Measurements from ENCODE around the gene PAK3.

Gene PAK3

GRCh38 chrX:111265486-111265885 is 169.5 kb downstream of the PAK3 start:
- DNase-seq, result no peak

GRCh38 chrX:111268506-111268905 is 172.5 kb downstream of the PAK3 start:
- no peak for DNase-seq

GRCh38 chrX:111270339-111270738 is 174.3 kb downstream of the PAK3 start, which contains the start of gene CAPN6:
Gene CAPN6, minus strand, starts transcription at chrX:111270483. Its CDS starts 6,547 bp downstream, at chrX:111263936.
- no peak for DNase-seq

Measured in NCI-H1436 (cell line).